Panc1 (cell line): Measurements from ENCODE around the gene NOS1AP. TPM values are rescaled to one million over a fixed set of nuclear protein-coding genes. Genes with fewer than 3 reads are reported as not detected.

Source experiments
- ATAC-seq: fragments of 200-7000 bp; cut with Tn5 transposase; 2 replicates; pipeline ENCODE4 v1.9.1; 2020; ENCODE audit warnings: mild to moderate bottlenecking, moderate library complexity
- BruUV-seq: library from RNA; stranded (reverse); fragments of 400-500 nt; replicated peaks from 2 replicates; lab custom pipeline; 2021; lab: Mats Ljungman, UMichigan
- CTCF ChIA-PET: fragments of 300-600 bp; sonication (Branson Sonifier 250); formaldehyde crosslinking; loops from one replicate; lab custom pipeline; 2022; ENCODE audit warnings: antibody characterized with exemption; lab: Charles Lee
- POLR2A ChIA-PET: fragments of 300-600 bp; sonication (Branson Sonifier 250); formaldehyde crosslinking; loops from one replicate; lab custom pipeline; 2022; ENCODE audit warnings: antibody characterized with exemption; lab: Charles Lee
- DNase-seq: peaks from one replicate; pipeline ENCODE4 v3.0.0-alpha.2; 2010; ENCODE audit warnings: low read depth, low spot score
- H3K27ac ChIP-seq: 2 replicates; pipeline ENCODE4 v1.5.1; 2011; ENCODE audit warnings: mild to moderate bottlenecking, low read length, inconsistent platforms
- H3K27me3 ChIP-seq: fragments of 200-500 bp; sonication (Bioruptor generic); 2 replicates; pipeline ENCODE4 v1.6.0; 2014; ENCODE audit warnings: low read length, inconsistent platforms; ENCODE audit not compliant: control insufficient read depth, insufficient read depth
- H3K36me3 ChIP-seq: fragments of 200-500 bp; sonication (Bioruptor generic); 2 replicates; pipeline ENCODE4 v1.5.1; 2014; ENCODE audit warnings: inconsistent platforms, mild to moderate bottlenecking, low read length, moderate library complexity; ENCODE audit not compliant: control insufficient read depth, insufficient read depth
- H3K4me1 ChIP-seq: 2 replicates; pipeline ENCODE4 v1.5.1; 2011; ENCODE audit warnings: inconsistent platforms, mild to moderate bottlenecking, low read length, moderate library complexity; ENCODE audit not compliant: control insufficient read depth, insufficient read depth
- H3K4me3 ChIP-seq, 2 experiments: 2 replicates each; pipeline ENCODE4 v1.5.1; 2011 to 2012; ENCODE audit warnings: low read depth in 2 of 2, low read length in 2 of 2, mild to moderate bottlenecking in 2 of 2, inconsistent platforms in 1 of 2, moderate library complexity in 1 of 2
- H3K9me3 ChIP-seq: fragments of 200-500 bp; sonication (Bioruptor generic); 2 replicates; pipeline ENCODE4 v1.5.1; 2014; ENCODE audit warnings: low read depth, mild to moderate bottlenecking, inconsistent platforms, low read length, moderate library complexity; ENCODE audit not compliant: control insufficient read depth, insufficient read depth
- CTCF ChIP-seq: fragments of 450-650 bp; IDR thresholded peaks from 2 replicates; pipeline ENCODE4 v1.5.1; 2017; ENCODE audit warnings: mild to moderate bottlenecking
- POLR2AphosphoS5 ChIP-seq: IDR thresholded peaks from 2 replicates; pipeline ENCODE4 v1.6.1; 2012; ENCODE audit warnings: mild to moderate bottlenecking, low read depth, low read length, moderate library complexity
- REST ChIP-seq, 2 experiments: IDR thresholded peaks; 2 replicates each; pipeline ENCODE4 v1.6.1; 2011 to 2012; ENCODE audit warnings: low read depth in 2 of 2, control low read depth in 1 of 2, low read length in 1 of 2, mild to moderate bottlenecking in 1 of 2, moderate library complexity in 1 of 2; ENCODE audit not compliant: insufficient read depth in 1 of 2
- SIN3A ChIP-seq: IDR thresholded peaks from 2 replicates; pipeline ENCODE4 v1.6.1; 2012; ENCODE audit warnings: low read depth, mild to moderate bottlenecking, low read length, moderate library complexity, borderline replicate concordance; ENCODE audit not compliant: insufficient read depth
- TCF7L2 ChIP-seq: IDR thresholded peaks from 2 replicates; pipeline ENCODE4 v1.6.1; 2011; ENCODE audit warnings: mild to moderate bottlenecking, low read depth, low read length, inconsistent platforms
- in situ Hi-C: cut with HindIII; loops from 2 replicates; pipeline ENCODE4 v1.10.0; 2016; ENCODE audit warnings: low sequenced_read_pairs, low pct_unique_long_range_greater_than_20kb
- intact Hi-C: fragments of 100-400 bp; cut with micrococcal nuclease; formaldehyde crosslinking; loops from one replicate; pipeline ENCODE4 v1.10.0; 2022; ENCODE audit not compliant: unreplicated experiment
- total RNA-seq: library from RNA; stranded (reverse); gene quantifications from one replicate; pipeline ENCODE4 v1.2.1, GENCODE V29; 2021; ENCODE audit not compliant: unreplicated experiment

NOS1AP gene
- total RNA-seq, 1 experiment from 2014 or later, result 27.9 TPM

- ChIA-PET CTCF (interaction anchor here (1.1 kb wide), 1 partner anchor 17 kb away, joined by 3 read pairs; no protein-coding TSS in a partner anchor), POLR2A (no interaction called here)
- TF ChIP-seq TCF7L2 (no peak), SIN3A (no peak), CTCF (no peak)
- no peaks in the 10 kb centered on the region for H3K27me3 ChIP-seq
- no peak overlapping the region for H3K4me3 ChIP-seq
- peak overlapping the region; percentile 60 for H3K27ac ChIP-seq
- no peaks in the 10 kb centered on the region for H3K36me3 ChIP-seq
- ATAC-seq (no peak), DNase-seq (no peak)
- H3K9me3 ChIP-seq, result no peaks in the 10 kb centered on the region
- H3K4me1 ChIP-seq, result peaks cover 61% of the 10 kb centered on the region
- in situ Hi-C loops (no loop called here), intact Hi-C loops (no loop called here)
- BruUV-seq, result no TSS peak
These were observed 89.3 kb downstream of the NOS1AP start for GRCh38 chr1:162158624-162159271.

GRCh38 chr1:162159515-162159914 lies 90.0 kb downstream of the NOS1AP start:
- Histone ChIP-seq H3K27me3 (no peaks in the 10 kb centered on the region), H3K4me1 (peaks cover 58% of the 10 kb centered on the region), H3K9me3 (no peaks in the 10 kb centered on the region), H3K36me3 (no peaks in the 10 kb centered on the region), H3K4me3 (no peak overlapping the region), H3K27ac (peak overlapping the region; percentile 60)
- in situ Hi-C loops (no loop called here), intact Hi-C loops (no loop called here)
- ChIA-PET CTCF (interaction anchor here (1.1 kb wide), 1 partner anchor 18 kb away, joined by 3 read pairs; no protein-coding TSS in a partner anchor), POLR2A (no interaction called here)
- BruUV-seq, result no TSS peak
- TF ChIP-seq TCF7L2 (no peak), SIN3A (no peak), REST (IDR thresholded peaks at IDR 0.05; ENCODE audit: insufficient read depth in 1 of 2, low read depth in 2 of 2, low read length in 1 of 2) (no peak), POLR2AphosphoS5 (no peak), CTCF (no peak)
- DNase-seq, result no peak
- ATAC-seq, result no peak
